Measurements from ENCODE around the gene ADARB2. TPM values are rescaled to one million over a fixed set of nuclear protein-coding genes. Genes with fewer than 3 reads are reported as not detected.

The ADARB2 gene
- total and polyA plus RNA-seq, 2 experiments from 2014 or later = 2.0 to 5.0 TPM

DNA sequence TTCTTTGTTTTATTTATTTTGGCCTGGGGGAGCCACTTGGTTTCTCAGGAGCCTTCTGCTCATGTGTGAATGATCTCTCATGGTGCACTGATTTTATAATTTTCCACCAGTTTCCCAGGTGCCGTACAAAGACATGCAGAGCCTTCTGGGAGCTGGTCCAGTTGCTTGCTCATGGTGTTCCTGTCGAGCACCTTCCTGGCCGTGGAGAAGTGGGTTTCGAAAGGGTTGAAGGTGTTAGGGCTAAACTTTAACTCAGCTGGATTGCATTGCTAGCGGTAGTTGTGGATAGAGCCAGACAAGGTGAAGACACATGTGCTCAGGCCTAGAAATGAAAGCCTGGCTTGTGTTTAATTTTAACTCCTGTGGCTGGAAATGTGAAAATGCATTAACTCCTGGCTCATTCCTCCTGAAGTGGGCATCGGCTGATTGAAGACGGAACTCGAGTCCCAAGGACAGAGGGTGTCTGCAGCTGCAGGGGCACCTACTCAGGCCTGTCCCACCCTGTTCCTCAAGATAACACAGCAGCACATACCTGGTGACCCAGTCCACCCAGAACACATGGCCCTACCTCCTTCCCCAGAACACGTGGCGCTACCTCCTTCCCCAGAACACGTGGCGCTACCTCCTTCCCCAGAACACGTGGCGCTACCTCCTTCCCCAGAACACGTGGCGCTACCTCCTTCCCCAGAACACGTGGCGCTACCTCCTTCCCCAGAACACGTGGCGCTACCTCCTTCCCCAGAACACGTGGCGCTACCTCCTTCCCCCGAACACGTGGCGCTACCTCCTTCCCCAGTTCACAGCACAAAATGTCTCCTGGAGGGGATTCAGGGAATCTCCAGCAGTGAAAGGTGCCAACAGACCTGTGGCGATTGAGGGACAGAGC lies 547.9 kb downstream of the ADARB2 start:
- no peaks in the 10 kb centered on the region; the same call in 2 of the 3 replicates for H3K36me3 Mint-ChIP-seq (ENCODE audit: low read depth)
- H3K4me1 Mint-ChIP-seq = peaks cover 10% of the 10 kb centered on the region
- Histone ChIP-seq H2AFZ (no peak overlapping the region), H3K4me1 (ENCODE audit: insufficient read depth) (peaks cover 6% of the 10 kb centered on the region; the same call in 1 of the 2 replicates), H3K79me2 (replicated peaks; ENCODE audit: insufficient read depth) (no peaks in the 10 kb centered on the region), H3F3A (replicated peaks; ENCODE audit: low read depth) (no peaks in the 10 kb centered on the region), H3K36me3 (ENCODE audit: insufficient read depth) (no peaks in the 10 kb centered on the region), H3K4me3 (no peak overlapping the region), H3K27me3 (ENCODE audit: insufficient read depth) (no peaks in the 10 kb centered on the region), H4K20me1 (replicated peaks; ENCODE audit: insufficient read depth) (no peaks in the 10 kb centered on the region), H3K4me2 (no peak overlapping the region), H3K27ac (ENCODE audit: low read depth) (no peak overlapping the region), H3K9me2 (ENCODE audit: insufficient read depth) (no peaks in the 10 kb centered on the region)
- DNase-seq (ENCODE audit: low spot score) = no peak
- no peak for ATAC-seq
- no peak for TF ChIP-seq STAT1 (IDR thresholded peaks at IDR 0.05; ENCODE audit: unreplicated experiment)
- TF ChIP-seq, protein P1, sequence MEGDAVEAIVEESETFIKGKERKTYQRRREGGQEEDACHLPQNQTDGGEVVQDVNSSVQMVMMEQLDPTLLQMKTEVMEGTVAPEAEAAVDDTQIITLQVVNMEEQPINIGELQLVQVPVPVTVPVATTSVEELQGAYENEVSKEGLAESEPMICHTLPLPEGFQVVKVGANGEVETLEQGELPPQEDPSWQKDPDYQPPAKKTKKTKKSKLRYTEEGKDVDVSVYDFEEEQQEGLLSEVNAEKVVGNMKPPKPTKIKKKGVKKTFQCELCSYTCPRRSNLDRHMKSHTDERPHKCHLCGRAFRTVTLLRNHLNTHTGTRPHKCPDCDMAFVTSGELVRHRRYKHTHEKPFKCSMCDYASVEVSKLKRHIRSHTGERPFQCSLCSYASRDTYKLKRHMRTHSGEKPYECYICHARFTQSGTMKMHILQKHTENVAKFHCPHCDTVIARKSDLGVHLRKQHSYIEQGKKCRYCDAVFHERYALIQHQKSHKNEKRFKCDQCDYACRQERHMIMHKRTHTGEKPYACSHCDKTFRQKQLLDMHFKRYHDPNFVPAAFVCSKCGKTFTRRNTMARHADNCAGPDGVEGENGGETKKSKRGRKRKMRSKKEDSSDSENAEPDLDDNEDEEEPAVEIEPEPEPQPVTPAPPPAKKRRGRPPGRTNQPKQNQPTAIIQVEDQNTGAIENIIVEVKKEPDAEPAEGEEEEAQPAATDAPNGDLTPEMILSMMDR (conservative IDR thresholded peaks at IDR 0.05; ENCODE audit: low read depth in 2 of 2) = no peak
- no peak for TF ChIP-seq JUNB (IDR thresholded peaks at IDR 0.05; ENCODE audit: unreplicated experiment)
- no peaks in the 10 kb centered on the region for H3K9me3 Mint-ChIP-seq
- H3K4me3 Mint-ChIP-seq = no peak overlapping the region
- peaks cover 12% of the 10 kb centered on the region for H3K27me3 Mint-ChIP-seq (ENCODE audit: insufficient read depth, low read depth, poor library complexity)
- H3K27ac Mint-ChIP-seq = no peak overlapping the region

DNA sequence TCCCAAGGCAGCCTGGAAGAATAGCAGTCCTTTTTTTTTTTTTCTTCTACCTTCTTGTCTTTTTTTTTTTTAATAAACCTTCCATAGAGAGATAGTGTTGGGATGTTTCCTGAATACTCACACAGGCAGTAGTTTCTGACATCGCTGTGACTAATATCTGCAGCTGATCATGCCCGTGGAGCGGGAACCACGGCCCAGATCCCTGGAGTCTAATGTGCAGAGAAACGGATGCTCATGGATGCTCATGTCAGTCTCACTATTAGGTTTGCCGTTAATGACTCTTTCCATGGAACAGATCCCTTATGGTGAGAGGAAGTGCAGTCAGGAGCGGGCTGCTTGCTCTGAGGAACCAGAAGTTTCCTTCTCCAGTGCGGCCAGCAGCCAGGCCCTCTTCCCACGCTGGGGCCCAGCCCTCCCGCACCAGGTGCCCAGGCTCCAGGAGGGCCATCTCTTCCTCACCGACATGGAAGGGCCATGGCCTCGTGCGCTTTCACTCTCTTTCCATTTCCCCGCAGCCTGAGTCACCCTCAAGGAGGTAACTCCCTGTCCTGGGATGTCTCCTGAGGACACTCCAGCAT lies 548.7 kb downstream of the ADARB2 start:
- Mint-ChIP-seq H3K9me3 (no peaks in the 10 kb centered on the region), H3K27ac (no peak overlapping the region), H3K27me3 (ENCODE audit: insufficient read depth, low read depth, poor library complexity) (peaks cover 11% of the 10 kb centered on the region), H3K36me3 (ENCODE audit: low read depth) (no peaks in the 10 kb centered on the region; the same call in 2 of the 3 replicates), H3K4me3 (no peak overlapping the region), H3K4me1 (peaks cover 3% of the 10 kb centered on the region)
- Histone ChIP-seq H3K27ac (ENCODE audit: low read depth) (no peak overlapping the region), H3K4me3 (no peak overlapping the region), H3K4me2 (no peak overlapping the region), H3K79me2 (replicated peaks; ENCODE audit: insufficient read depth) (no peaks in the 10 kb centered on the region), H3K4me1 (ENCODE audit: insufficient read depth) (no peaks in the 10 kb centered on the region; the same call in 1 of the 2 replicates), H3K9me2 (ENCODE audit: insufficient read depth) (no peaks in the 10 kb centered on the region), H2AFZ (no peak overlapping the region), H3F3A (replicated peaks; ENCODE audit: low read depth) (no peaks in the 10 kb centered on the region), H3K27me3 (ENCODE audit: insufficient read depth) (no peaks in the 10 kb centered on the region), H3K36me3 (ENCODE audit: insufficient read depth) (no peaks in the 10 kb centered on the region), H4K20me1 (replicated peaks; ENCODE audit: insufficient read depth) (no peaks in the 10 kb centered on the region)
- ATAC-seq (no peak), DNase-seq (ENCODE audit: low spot score) (no peak)
- TF ChIP-seq, protein P1 (conservative IDR thresholded peaks at IDR 0.05; ENCODE audit: low read depth in 2 of 2) = no peak
- no peak for TF ChIP-seq NANOG (IDR thresholded peaks at IDR 0.05; ENCODE audit: borderline replicate concordance)
- TF ChIP-seq STAT1 (IDR thresholded peaks at IDR 0.05; ENCODE audit: unreplicated experiment) = no peak
- no peak for TF ChIP-seq POLR2AphosphoS5 (IDR thresholded peaks at IDR 0.05; ENCODE audit: low read depth)
- no peak for TF ChIP-seq ZNF114 (CRISPR knock-in tag; IDR thresholded peaks at IDR 0.05)
- TF ChIP-seq, protein P2, sequence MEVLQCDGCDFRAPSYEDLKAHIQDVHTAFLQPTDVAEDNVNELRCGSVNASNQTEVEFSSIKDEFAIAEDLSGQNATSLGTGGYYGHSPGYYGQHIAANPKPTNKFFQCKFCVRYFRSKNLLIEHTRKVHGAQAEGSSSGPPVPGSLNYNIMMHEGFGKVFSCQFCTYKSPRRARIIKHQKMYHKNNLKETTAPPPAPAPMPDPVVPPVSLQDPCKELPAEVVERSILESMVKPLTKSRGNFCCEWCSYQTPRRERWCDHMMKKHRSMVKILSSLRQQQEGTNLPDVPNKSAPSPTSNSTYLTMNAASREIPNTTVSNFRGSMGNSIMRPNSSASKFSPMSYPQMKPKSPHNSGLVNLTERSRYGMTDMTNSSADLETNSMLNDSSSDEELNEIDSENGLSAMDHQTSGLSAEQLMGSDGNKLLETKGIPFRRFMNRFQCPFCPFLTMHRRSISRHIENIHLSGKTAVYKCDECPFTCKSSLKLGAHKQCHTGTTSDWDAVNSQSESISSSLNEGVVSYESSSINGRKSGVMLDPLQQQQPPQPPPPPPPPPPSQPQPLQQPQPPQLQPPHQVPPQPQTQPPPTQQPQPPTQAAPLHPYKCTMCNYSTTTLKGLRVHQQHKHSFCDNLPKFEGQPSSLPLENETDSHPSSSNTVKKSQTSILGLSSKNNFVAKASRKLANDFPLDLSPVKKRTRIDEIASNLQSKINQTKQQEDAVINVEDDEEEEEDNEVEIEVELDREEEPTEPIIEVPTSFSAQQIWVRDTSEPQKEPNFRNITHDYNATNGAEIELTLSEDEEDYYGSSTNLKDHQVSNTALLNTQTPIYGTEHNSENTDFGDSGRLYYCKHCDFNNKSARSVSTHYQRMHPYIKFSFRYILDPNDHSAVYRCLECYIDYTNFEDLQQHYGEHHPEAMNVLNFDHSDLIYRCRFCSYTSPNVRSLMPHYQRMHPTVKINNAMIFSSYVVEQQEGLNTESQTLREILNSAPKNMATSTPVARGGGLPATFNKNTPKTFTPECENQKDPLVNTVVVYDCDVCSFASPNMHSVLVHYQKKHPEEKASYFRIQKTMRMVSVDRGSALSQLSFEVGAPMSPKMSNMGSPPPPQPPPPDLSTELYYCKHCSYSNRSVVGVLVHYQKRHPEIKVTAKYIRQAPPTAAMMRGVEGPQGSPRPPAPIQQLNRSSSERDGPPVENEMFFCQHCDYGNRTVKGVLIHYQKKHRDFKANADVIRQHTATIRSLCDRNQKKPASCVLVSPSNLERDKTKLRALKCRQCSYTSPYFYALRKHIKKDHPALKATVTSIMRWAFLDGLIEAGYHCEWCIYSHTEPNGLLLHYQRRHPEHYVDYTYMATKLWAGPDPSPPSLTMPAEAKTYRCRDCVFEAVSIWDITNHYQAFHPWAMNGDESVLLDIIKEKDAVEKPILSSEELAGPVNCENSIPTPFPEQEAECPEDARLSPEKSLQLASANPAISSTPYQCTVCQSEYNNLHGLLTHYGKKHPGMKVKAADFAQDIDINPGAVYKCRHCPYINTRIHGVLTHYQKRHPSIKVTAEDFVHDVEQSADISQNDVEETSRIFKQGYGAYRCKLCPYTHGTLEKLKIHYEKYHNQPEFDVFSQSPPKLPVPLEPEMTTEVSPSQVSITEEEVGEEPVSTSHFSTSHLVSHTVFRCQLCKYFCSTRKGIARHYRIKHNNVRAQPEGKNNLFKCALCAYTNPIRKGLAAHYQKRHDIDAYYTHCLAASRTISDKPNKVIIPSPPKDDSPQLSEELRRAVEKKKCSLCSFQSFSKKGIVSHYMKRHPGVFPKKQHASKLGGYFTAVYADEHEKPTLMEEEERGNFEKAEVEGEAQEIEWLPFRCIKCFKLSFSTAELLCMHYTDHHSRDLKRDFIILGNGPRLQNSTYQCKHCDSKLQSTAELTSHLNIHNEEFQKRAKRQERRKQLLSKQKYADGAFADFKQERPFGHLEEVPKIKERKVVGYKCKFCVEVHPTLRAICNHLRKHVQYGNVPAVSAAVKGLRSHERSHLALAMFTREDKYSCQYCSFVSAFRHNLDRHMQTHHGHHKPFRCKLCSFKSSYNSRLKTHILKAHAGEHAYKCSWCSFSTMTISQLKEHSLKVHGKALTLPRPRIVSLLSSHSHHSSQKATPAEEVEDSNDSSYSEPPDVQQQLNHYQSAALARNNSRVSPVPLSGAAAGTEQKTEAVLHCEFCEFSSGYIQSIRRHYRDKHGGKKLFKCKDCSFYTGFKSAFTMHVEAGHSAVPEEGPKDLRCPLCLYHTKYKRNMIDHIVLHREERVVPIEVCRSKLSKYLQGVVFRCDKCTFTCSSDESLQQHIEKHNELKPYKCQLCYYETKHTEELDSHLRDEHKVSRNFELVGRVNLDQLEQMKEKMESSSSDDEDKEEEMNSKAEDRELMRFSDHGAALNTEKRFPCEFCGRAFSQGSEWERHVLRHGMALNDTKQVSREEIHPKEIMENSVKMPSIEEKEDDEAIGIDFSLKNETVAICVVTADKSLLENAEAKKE (CRISPR knock-in tag; IDR thresholded peaks at IDR 0.05) = no peak
- TF ChIP-seq, protein P3, sequence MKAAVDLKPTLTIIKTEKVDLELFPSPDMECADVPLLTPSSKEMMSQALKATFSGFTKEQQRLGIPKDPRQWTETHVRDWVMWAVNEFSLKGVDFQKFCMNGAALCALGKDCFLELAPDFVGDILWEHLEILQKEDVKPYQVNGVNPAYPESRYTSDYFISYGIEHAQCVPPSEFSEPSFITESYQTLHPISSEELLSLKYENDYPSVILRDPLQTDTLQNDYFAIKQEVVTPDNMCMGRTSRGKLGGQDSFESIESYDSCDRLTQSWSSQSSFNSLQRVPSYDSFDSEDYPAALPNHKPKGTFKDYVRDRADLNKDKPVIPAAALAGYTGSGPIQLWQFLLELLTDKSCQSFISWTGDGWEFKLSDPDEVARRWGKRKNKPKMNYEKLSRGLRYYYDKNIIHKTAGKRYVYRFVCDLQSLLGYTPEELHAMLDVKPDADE (IDR thresholded peaks at IDR 0.05) = no peak
